VCaP (cell line): ENCODE results near the gene LMNTD1.

Experiments used
- H3K27ac ChIP-seq: fragments of 450-650 bp; 2 replicates; pipeline ENCODE4 v1.5.1; 2017
- TF ChIP-seq, protein P1 (sequence below): fragments of 450-650 bp; conservative IDR thresholded peaks from 2 replicates; pipeline ENCODE4 v1.5.1; 2017; ENCODE audit warnings: mild to moderate bottlenecking, moderate library complexity

Gene LMNTD1

GRCh38 chr12:25482625-25483024, 70.5 kb downstream of the LMNTD1 start:
- no peak overlapping the region for H3K27ac ChIP-seq
- TF ChIP-seq, protein P1, sequence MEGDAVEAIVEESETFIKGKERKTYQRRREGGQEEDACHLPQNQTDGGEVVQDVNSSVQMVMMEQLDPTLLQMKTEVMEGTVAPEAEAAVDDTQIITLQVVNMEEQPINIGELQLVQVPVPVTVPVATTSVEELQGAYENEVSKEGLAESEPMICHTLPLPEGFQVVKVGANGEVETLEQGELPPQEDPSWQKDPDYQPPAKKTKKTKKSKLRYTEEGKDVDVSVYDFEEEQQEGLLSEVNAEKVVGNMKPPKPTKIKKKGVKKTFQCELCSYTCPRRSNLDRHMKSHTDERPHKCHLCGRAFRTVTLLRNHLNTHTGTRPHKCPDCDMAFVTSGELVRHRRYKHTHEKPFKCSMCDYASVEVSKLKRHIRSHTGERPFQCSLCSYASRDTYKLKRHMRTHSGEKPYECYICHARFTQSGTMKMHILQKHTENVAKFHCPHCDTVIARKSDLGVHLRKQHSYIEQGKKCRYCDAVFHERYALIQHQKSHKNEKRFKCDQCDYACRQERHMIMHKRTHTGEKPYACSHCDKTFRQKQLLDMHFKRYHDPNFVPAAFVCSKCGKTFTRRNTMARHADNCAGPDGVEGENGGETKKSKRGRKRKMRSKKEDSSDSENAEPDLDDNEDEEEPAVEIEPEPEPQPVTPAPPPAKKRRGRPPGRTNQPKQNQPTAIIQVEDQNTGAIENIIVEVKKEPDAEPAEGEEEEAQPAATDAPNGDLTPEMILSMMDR = no peak

- H3K27ac ChIP-seq = no peak overlapping the region
- TF ChIP-seq, protein P1 = no peak
Measured at GRCh38 chr12:25480145-25480544, 72.9 kb downstream of the LMNTD1 start.

- TF ChIP-seq, protein P1 = no peak
- no peak overlapping the region for H3K27ac ChIP-seq
Measured at GRCh38 chr12:25477217-25477616, 75.9 kb downstream of the LMNTD1 start.

DNA sequence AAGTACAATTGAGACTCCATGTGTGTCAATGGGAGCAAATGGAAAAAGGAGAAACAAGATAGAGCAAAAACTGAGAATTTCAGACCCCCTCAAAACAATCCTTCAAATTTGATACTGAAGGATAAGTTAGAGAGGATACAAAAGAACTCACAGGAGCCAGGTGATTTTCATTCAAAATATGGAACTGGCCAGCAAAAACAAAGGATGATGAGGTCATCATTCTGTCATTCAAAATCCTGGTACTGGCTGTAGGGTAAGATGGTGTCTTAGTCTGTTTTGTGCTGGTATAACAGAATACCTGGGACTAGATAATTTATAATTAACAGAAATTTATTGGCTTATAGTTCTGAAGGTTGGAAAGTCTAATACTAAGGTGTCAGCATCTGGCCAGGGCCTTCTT, 80.6 kb downstream of the LMNTD1 start:
- TF ChIP-seq, protein P1 = no peak
- H3K27ac ChIP-seq = no peak overlapping the region

- TF ChIP-seq, protein P1 = no peak
- no peak overlapping the region for H3K27ac ChIP-seq
Measured at GRCh38 chr12:25469861-25470260, 83.2 kb downstream of the LMNTD1 start.

DNA sequence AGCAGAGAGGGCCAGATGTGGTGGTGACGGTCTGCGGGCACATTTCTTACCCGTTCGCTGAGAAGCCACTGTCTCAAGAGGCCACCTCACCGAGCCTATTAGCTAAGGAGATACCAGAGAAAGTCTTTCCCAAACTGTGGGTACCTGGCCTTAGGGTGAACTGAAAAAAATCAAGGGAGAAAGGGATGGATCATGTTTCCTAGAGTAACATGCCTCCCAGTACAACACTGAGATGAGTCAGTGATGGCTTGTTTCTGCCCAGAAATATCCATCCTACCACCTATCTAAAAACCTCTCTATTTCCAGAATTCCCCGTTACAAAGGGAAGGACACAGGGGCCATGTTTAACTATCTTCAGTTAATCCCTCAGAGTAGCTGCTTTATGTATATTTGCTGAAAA, 83.7 kb downstream of the LMNTD1 start:
- H3K27ac ChIP-seq = no peak overlapping the region
- TF ChIP-seq, protein P1 = no peak

DNA sequence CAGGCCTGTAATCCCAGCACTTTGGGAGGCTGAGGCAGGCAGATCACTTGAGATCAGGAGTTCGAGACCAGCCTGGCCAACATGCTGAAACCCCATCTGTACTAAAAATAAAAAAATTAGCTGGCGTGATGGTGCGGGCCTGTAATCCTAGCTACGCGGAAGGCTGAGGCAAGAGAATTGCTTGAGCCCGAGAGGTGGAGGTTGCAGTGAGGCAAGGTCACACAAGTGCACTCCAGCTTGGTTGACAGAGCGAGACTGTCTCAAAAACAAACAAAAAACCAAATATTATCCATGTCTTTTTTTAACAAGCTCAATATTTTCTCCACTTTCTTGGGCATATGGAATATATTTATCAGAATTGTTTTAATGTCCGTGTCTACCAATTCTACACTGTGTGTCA, 89.6 kb downstream of the LMNTD1 start:
- TF ChIP-seq, protein P1 = no peak
- H3K27ac ChIP-seq = no peak overlapping the region

- TF ChIP-seq, protein P1 = no peak
- no peak overlapping the region for H3K27ac ChIP-seq
Measured at GRCh38 chr12:25463005-25463404, 90.1 kb downstream of the LMNTD1 start.
